Heart left ventricle (tissue), 13 donors: ENCODE data around the gene STUB1.

Source experiments
- POLR2A ChIP-seq, 2 donors: fragments of 450-650 bp; IDR thresholded peaks; one replicate each; pipeline ENCODE4 v1.6.1; 2017; ENCODE audit warnings: antibody characterized with exemption in 2 of 2, mild to moderate bottlenecking in 2 of 2, moderate library complexity in 2 of 2
- TF ChIP-seq, protein P1 (sequence below), 12 donors: fragments of 200-600 bp; sonication (generic) in 4 of 12; IDR thresholded peaks; one replicate each; pipeline versions ENCODE4 v1.5.0 to v1.8.0; 2018 to 2022; ENCODE audit warnings: antibody characterized with exemption in 12 of 12, mild to moderate bottlenecking in 5 of 12
- donor health status: ischemic (EF 13 %, LVEDD 7.1; RV severe dilation, severe dysfunction).
- donor health status: DM: no; HTN: yes; CAD: no.
- donor health status: DM: no; HTN: no; CAD: no.
- donor health status: ischemic (EF 25% LVEDD 6.9; RV normal size, moderate dysfunction).
- donor health status: ischemic (EF 25% LVEDD 5.7; RV mildly dilated, moderate dysfunction).
- donor health status: ischemic (EF 35%, LVEDD 5.7; RV mildly dilated, moderate dysfunction).
- donor health status: nonischemic (EF 11% LVEDD 7.7; RV severe dilation, severe dysfunction).
- donor health status: DM: yes; HTN: yes; CAD: no.
- donor health status: PGD.
- donor health status: ischemic (EF 29% LVEDD 5.4; RV normal size, mild dysfunction).
- donor health status: nonischemic (EF 23%, LVEDD 6.1; RV moderate dilation, normal function).

DNA sequence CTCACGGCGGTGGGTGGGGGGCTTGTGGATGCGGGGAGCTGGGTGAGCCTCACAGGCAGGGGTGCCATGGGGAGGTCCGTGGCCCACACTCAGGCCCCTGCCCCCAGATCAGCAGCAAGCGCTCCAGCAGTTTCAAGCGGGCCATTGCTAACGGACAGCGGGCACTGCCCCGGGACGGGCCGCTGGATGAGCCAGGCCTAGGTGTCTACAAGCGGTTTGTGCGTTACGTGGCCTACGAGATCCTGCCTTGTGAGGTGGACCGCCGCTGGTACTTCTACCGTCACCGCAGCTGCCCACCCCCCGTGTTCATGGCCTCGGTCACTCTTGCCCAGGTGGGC lies 3.7 kb upstream of the STUB1 start:
- TF ChIP-seq, protein P1, sequence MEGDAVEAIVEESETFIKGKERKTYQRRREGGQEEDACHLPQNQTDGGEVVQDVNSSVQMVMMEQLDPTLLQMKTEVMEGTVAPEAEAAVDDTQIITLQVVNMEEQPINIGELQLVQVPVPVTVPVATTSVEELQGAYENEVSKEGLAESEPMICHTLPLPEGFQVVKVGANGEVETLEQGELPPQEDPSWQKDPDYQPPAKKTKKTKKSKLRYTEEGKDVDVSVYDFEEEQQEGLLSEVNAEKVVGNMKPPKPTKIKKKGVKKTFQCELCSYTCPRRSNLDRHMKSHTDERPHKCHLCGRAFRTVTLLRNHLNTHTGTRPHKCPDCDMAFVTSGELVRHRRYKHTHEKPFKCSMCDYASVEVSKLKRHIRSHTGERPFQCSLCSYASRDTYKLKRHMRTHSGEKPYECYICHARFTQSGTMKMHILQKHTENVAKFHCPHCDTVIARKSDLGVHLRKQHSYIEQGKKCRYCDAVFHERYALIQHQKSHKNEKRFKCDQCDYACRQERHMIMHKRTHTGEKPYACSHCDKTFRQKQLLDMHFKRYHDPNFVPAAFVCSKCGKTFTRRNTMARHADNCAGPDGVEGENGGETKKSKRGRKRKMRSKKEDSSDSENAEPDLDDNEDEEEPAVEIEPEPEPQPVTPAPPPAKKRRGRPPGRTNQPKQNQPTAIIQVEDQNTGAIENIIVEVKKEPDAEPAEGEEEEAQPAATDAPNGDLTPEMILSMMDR (IDR thresholded peaks at IDR 0.05): no peak
- no peak for TF ChIP-seq POLR2A (IDR thresholded peaks at IDR 0.05)
